WTC11 (cell line): Measurements from ENCODE around the gene MEOX2.

Experiments
- CTCF ChIP-seq: fragments of 200-600 bp; IDR thresholded peaks from 2 replicates; pipeline ENCODE4 v1.8.0; 2022; ENCODE audit warnings: antibody characterized with exemption
- E2F5 ChIP-seq: sonication (generic); formaldehyde crosslinking; IDR thresholded peaks from 2 replicates; pipeline ENCODE4 v1.8.1; 2022; ENCODE audit warnings: mild to moderate bottlenecking, moderate library complexity, missing genetic modification reagents

GRCh38 chr7:15584575-15584974 is 101.9 kb downstream of the MEOX2 start:
- TF ChIP-seq CTCF (no peak), E2F5 (CRISPR knock-in tag) (no peak)
